HuH-7 (cell line): ENCODE measurements around the gene SAFB.
"Not testable (repeated sequence)": the region's sequence is repeated elsewhere in the genome, so short reads cannot be mapped to it uniquely, and the experiment has no call there.

ENCODE experiments used
- DNase-seq: peaks from one replicate; pipeline ENCODE4 v3.0.0; 2011; ENCODE audit warnings: low spot score

SAFB gene

GRCh38 chr19:5595129-5595528 is 27.8 kb upstream of the SAFB start:
- no peak for DNase-seq

GRCh38 chr19:5595745-5596144 is 27.1 kb upstream of the SAFB start:
- no peak for DNase-seq

- DNase-seq = no peak
Measured at GRCh38 chr19:5600797-5601196, 22.1 kb upstream of the SAFB start.

- no peak for DNase-seq
Measured at GRCh38 chr19:5603626-5604025, 19.3 kb upstream of the SAFB start.

GRCh38 chr19:5605362-5605761 is 17.5 kb upstream of the SAFB start:
- DNase-seq = no peak

- no peak for DNase-seq
Measured at GRCh38 chr19:5607318-5608275, 15.3 kb upstream of the SAFB start.

- DNase-seq = no peak
Measured at GRCh38 chr19:5608291-5608690, 14.6 kb upstream of the SAFB start.

- DNase-seq = not testable (repeated sequence)
Measured at GRCh38 chr19:5608766-5609165, 14.1 kb upstream of the SAFB start.

- DNase-seq = no peak
Measured at GRCh38 chr19:5609881-5610448, 12.9 kb upstream of the SAFB start.

- no peak for DNase-seq
Measured at GRCh38 chr19:5612891-5613865, 9.7 kb upstream of the SAFB start.

- no peak for DNase-seq
Measured at GRCh38 chr19:5615756-5616327, 7.0 kb upstream of the SAFB start.

GRCh38 chr19:5617080-5617479 is 5.8 kb upstream of the SAFB start:
- DNase-seq = no peak

GRCh38 chr19:5618591-5618990 is 4.3 kb upstream of the SAFB start:
- no peak for DNase-seq

- no peak for DNase-seq
Measured at GRCh38 chr19:5619946-5620345, 2.9 kb upstream of the SAFB start.

- DNase-seq = no peak
Measured at GRCh38 chr19:5621311-5621944, 1.5 kb upstream of the SAFB start.

- DNase-seq = no peak
Measured at GRCh38 chr19:5621945-5622464, 878 bp upstream of the SAFB start.

- no peak for DNase-seq
Measured at GRCh38 chr19:5623397-5624017, 624 bp downstream of the SAFB start.

- no peak for DNase-seq
Measured at GRCh38 chr19:5624018-5624663, 1.3 kb downstream of the SAFB start.

GRCh38 chr19:5624741-5625278 is 1.9 kb downstream of the SAFB start:
- no peak for DNase-seq

- DNase-seq = no peak
Measured at GRCh38 chr19:5625641-5626040, 2.8 kb downstream of the SAFB start.
